AML-193 (cell line): ENCODE data around the gene ERGIC1.

Experiments
- DNase-seq, 2 experiments: peaks; one replicate each; lab custom pipeline; 2025; lab: John Stamatoyannopoulos, UW

ERGIC1 gene

GRCh38 chr5:172920447-172920849 is 86.4 kb downstream of the ERGIC1 start:
- no peak for DNase-seq

- no peak for DNase-seq
Observed at GRCh38 chr5:172920995-172921394, 86.9 kb downstream of the ERGIC1 start.

GRCh38 chr5:172921906-172922305 is 87.9 kb downstream of the ERGIC1 start:
- no peak for DNase-seq

- DNase-seq: no peak
Observed at GRCh38 chr5:172923539-172923938, 89.5 kb downstream of the ERGIC1 start.

- DNase-seq: no peak
Observed at GRCh38 chr5:172925336-172925948, 91.4 kb downstream of the ERGIC1 start.

GRCh38 chr5:172926008-172926523 is 92.0 kb downstream of the ERGIC1 start:
- DNase-seq: no peak

- DNase-seq: no peak
Observed at GRCh38 chr5:172926796-172927195, 92.7 kb downstream of the ERGIC1 start.

GRCh38 chr5:172929371-172929838 is 95.4 kb downstream of the ERGIC1 start:
- DNase-seq: no peak

- no peak for DNase-seq
Observed at GRCh38 chr5:172931001-172931536, 97.0 kb downstream of the ERGIC1 start.

GRCh38 chr5:172932313-172933017 is 98.4 kb downstream of the ERGIC1 start:
- DNase-seq: peak in 1 of 2 experiments; percentile 21

- no peak for DNase-seq
Observed at GRCh38 chr5:172933238-172933637, 99.2 kb downstream of the ERGIC1 start.

GRCh38 chr5:172935096-172935495 is 101.0 kb downstream of the ERGIC1 start:
- DNase-seq: no peak

- no peak for DNase-seq
Observed at GRCh38 chr5:172936401-172936800, 102.3 kb downstream of the ERGIC1 start.

GRCh38 chr5:172939071-172939470 is 105.0 kb downstream of the ERGIC1 start:
- peak in 1 of 2 experiments; percentile 23 for DNase-seq

- no peak for DNase-seq
Observed at GRCh38 chr5:172939611-172940267, 105.7 kb downstream of the ERGIC1 start.

- DNase-seq: no peak
Observed at GRCh38 chr5:172940268-172941066, 106.4 kb downstream of the ERGIC1 start.

GRCh38 chr5:172941067-172941516 is 107.0 kb downstream of the ERGIC1 start:
- no peak for DNase-seq

- DNase-seq: no peak
Observed at GRCh38 chr5:172942556-172942955, 108.5 kb downstream of the ERGIC1 start.

GRCh38 chr5:172943283-172943841 is 109.3 kb downstream of the ERGIC1 start:
- DNase-seq: no peak

- no peak for DNase-seq
Observed at GRCh38 chr5:172943906-172944305, 109.9 kb downstream of the ERGIC1 start.

- no peak for DNase-seq
Observed at GRCh38 chr5:172944741-172945140, 110.7 kb downstream of the ERGIC1 start.
